GM12865 (cell line): ENCODE results near the gene WDR20.

Source experiments
- DNase-seq: peaks from one replicate; pipeline ENCODE4 v3.0.0; 2010; ENCODE audit warnings: low read depth
- H3K4me3 ChIP-seq: 2 replicates; pipeline ENCODE4 v1.5.1; 2011; ENCODE audit warnings: mild to moderate bottlenecking, low read depth, low read length, control low read depth
- CTCF ChIP-seq: IDR thresholded peaks from 2 replicates; pipeline ENCODE4 v1.5.1; 2011; ENCODE audit warnings: low read length, control low read depth, low read depth, inconsistent platforms; ENCODE audit not compliant: insufficient read depth; ENCODE audit errors: missing control alignments

WDR20 gene

GRCh38 chr14:102177161-102177560 lies 37.5 kb downstream of the WDR20 start:
- no peak for DNase-seq

GRCh38 chr14:102178806-102179205 lies 39.1 kb downstream of the WDR20 start:
- no peak for DNase-seq
- no peak for TF ChIP-seq CTCF
- no peak overlapping the region for H3K4me3 ChIP-seq

More at GRCh38 chr14:102177161-102177560, 37.5 kb downstream of the WDR20 start:
- H3K4me3 ChIP-seq: no peak overlapping the region
- TF ChIP-seq CTCF: no peak

- H3K4me3 ChIP-seq: no peak overlapping the region
- DNase-seq: no peak
- TF ChIP-seq CTCF: no peak
These were observed 40.7 kb downstream of the WDR20 start for GRCh38 chr14:102180248-102180998.

GRCh38 chr14:102181187-102181586 lies 41.5 kb downstream of the WDR20 start:
- TF ChIP-seq CTCF: no peak
- no peak for DNase-seq
- no peak overlapping the region for H3K4me3 ChIP-seq

- TF ChIP-seq CTCF: no peak
- no peak for DNase-seq
- H3K4me3 ChIP-seq: no peak overlapping the region
These were observed 42.5 kb downstream of the WDR20 start for GRCh38 chr14:102182190-102182589.

GRCh38 chr14:102182936-102183619 lies 43.4 kb downstream of the WDR20 start:
- no peak for TF ChIP-seq CTCF
- no peak for DNase-seq
- H3K4me3 ChIP-seq: no peak overlapping the region
